Stimulated activated CD4-positive, alpha-beta T cell treated with anti-CD3 and anti-CD28 coated beads, TNF-alpha, amount 100 ng/mL, for 1 hour (primary cell): ENCODE results near the gene TEX13A.

ENCODE experiments used
- DNase-seq, 3 donors: peaks; one replicate each; pipeline ENCODE4 v3.0.0-alpha.2; 2020; ENCODE audit warnings: low read depth in 3 of 3, low spot score in 1 of 3

The TEX13A gene

GRCh38 chrX:105179644-105180043 lies 40.9 kb downstream of the TEX13A start:
- no peak for DNase-seq

- no peak for DNase-seq
These were observed 47.4 kb downstream of the TEX13A start for GRCh38 chrX:105173071-105173470.
